Right lobe of liver (tissue), 4 donors: ENCODE results near the gene MRPL14.

Experiments
- POLR2A ChIP-seq: fragments of 450-650 bp; IDR thresholded peaks from one replicate; pipeline ENCODE4 v1.6.1; 2017; ENCODE audit warnings: antibody characterized with exemption, mild to moderate bottlenecking
- TF ChIP-seq, protein P1 (sequence below), 4 donors: fragments of 200-600 bp in 3 of 4; fragments of 450-650 bp in 1 of 4; IDR thresholded peaks; one replicate each; pipeline versions ENCODE4 v1.5.1 to v1.8.0; 2016 to 2022; ENCODE audit warnings: antibody characterized with exemption in 4 of 4, mild to moderate bottlenecking in 2 of 4
- donor health status: DM: no; HTN: no; CAD: no.
- donor health status: DM: no; HTN: no; CAD: no.
- donor health status: DM: no; HTN: yes; CAD: no.

DNA sequence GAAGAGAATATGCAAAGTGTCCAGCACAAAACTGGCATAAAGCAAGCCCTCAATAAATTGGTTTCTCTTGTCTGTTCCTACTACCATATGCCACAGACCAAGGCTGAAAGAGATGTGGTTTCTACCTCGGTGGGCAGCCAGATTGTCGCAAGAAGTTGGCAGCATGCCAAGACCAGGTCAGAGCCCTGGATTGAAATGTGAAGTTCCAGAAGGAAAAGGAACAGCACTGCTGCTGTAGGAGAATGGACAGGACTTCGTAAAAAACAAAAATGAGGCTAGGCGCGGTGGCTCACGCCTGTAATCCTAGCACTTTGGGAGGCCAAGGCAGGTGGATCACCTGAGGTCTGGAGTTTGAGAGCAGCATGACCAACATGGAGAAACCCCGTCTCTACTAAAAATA, 22.1 kb downstream of the MRPL14 start:
- TF ChIP-seq, protein P1, sequence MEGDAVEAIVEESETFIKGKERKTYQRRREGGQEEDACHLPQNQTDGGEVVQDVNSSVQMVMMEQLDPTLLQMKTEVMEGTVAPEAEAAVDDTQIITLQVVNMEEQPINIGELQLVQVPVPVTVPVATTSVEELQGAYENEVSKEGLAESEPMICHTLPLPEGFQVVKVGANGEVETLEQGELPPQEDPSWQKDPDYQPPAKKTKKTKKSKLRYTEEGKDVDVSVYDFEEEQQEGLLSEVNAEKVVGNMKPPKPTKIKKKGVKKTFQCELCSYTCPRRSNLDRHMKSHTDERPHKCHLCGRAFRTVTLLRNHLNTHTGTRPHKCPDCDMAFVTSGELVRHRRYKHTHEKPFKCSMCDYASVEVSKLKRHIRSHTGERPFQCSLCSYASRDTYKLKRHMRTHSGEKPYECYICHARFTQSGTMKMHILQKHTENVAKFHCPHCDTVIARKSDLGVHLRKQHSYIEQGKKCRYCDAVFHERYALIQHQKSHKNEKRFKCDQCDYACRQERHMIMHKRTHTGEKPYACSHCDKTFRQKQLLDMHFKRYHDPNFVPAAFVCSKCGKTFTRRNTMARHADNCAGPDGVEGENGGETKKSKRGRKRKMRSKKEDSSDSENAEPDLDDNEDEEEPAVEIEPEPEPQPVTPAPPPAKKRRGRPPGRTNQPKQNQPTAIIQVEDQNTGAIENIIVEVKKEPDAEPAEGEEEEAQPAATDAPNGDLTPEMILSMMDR (IDR thresholded peaks at IDR 0.05) = no peak
- no peak for TF ChIP-seq POLR2A
